B cell (primary cell): ENCODE data around the gene TENT5C. TPM values are rescaled to one million over a fixed set of nuclear protein-coding genes. Genes with fewer than 3 reads are reported as not detected.

Experiments used
- ATAC-seq: fragments of 200-7000 bp; cut with Tn5 transposase; one replicate; pipeline ENCODE4 v1.10.0; 2021; ENCODE audit warnings: low read depth, mild to moderate bottlenecking, moderate number of reproducible peaks, moderate library complexity
- CTCF ChIA-PET: fragments of 350-600 bp; sonication (Branson Sonifier 250); formaldehyde crosslinking; loops from one replicate; lab custom pipeline; 2021; ENCODE audit warnings: antibody characterized with exemption, inconsistent platforms; lab: Charles Lee
- POLR2A ChIA-PET: fragments of 350-600 bp; sonication (Branson Sonifier 250); formaldehyde crosslinking; loops from one replicate; lab custom pipeline; 2021; ENCODE audit warnings: antibody characterized with exemption; lab: Charles Lee
- DNase-seq: peaks from one replicate; pipeline ENCODE4 v3.0.0; 2013
- H2AFZ ChIP-seq: 2 replicates; pipeline ENCODE4 v1.6.1; 2012; ENCODE audit warnings: mild to moderate bottlenecking, low read depth, low read length; ENCODE audit not compliant: insufficient read depth, poor library complexity, severe bottlenecking
- H3K27ac ChIP-seq, 2 donors: 1 replicate in 1 of 2; 2 replicates in 1 of 2; pipeline ENCODE4 v1.5.1; 2012 to 2013; ENCODE audit warnings: low read length in 2 of 2, mild to moderate bottlenecking in 2 of 2, moderate library complexity in 1 of 2
- H3K27me3 ChIP-seq, 4 experiments: fragments of 200-600 bp in 1 of 4; sonication (generic) in 1 of 4; replicated peaks in 1 of 4; 1 replicate in 2 of 4; 2 replicates in 2 of 4; pipeline versions ENCODE4 v1.6.1 to v1.7.0; 2013 to 2016; ENCODE audit warnings: low read length in 3 of 4, mild to moderate bottlenecking in 2 of 4, mixed read lengths in 1 of 4, moderate library complexity in 1 of 4; ENCODE audit not compliant: insufficient read depth in 4 of 4, control insufficient read depth in 3 of 4; ENCODE audit errors: control extremely low read depth in 1 of 4
- H3K36me3 ChIP-seq, 2 experiments: replicated peaks in 1 of 2; 1 replicate in 1 of 2; 2 replicates in 1 of 2; pipeline versions ENCODE4 v1.6.1 to v1.7.1; 2013; ENCODE audit warnings: low read length in 1 of 2; ENCODE audit not compliant: insufficient read depth in 2 of 2, control insufficient read depth in 1 of 2; ENCODE audit errors: control extremely low read depth in 1 of 2, extremely low read depth in 1 of 2
- H3K4me1 ChIP-seq, 2 donors: fragments of 200-600 bp in 1 of 2; sonication (generic) in 1 of 2; 1 replicate in 1 of 2; 2 replicates in 1 of 2; pipeline versions ENCODE4 v1.5.1 to v1.6.1; 2013 to 2017; ENCODE audit warnings: low read length in 2 of 2; ENCODE audit not compliant: control insufficient read depth in 2 of 2, insufficient read depth in 2 of 2
- H3K4me2 ChIP-seq: replicated peaks from 2 replicates; pipeline ENCODE3; 2012; ENCODE audit warnings: mild to moderate bottlenecking, low read depth, low read length; ENCODE audit not compliant: poor library complexity, severe bottlenecking
- H3K4me3 ChIP-seq, 5 experiments: fragments of 200-600 bp in 1 of 5; sonication (generic) in 1 of 5; 1 replicate in 3 of 5; 2 replicates in 2 of 5; pipeline versions ENCODE4 v1.5.1 to v1.7.0; 2011 to 2016; ENCODE audit warnings: low read length in 4 of 5, mild to moderate bottlenecking in 4 of 5, low read depth in 2 of 5, control low read depth in 1 of 5, moderate library complexity in 1 of 5; ENCODE audit not compliant: insufficient read depth in 1 of 5; ENCODE audit errors: control extremely low read depth in 1 of 5, extremely low read depth in 1 of 5
- H3K79me2 ChIP-seq: fragments of 200-600 bp; sonication (generic); one replicate; pipeline ENCODE4 v1.6.0; 2016; ENCODE audit warnings: low read length; ENCODE audit not compliant: control insufficient read depth, insufficient read depth
- H3K9ac ChIP-seq: fragments of 200-600 bp; sonication (generic); 2 replicates; pipeline ENCODE4 v1.6.1; 2017; ENCODE audit warnings: mild to moderate bottlenecking, low read length, moderate library complexity
- H3K9me3 ChIP-seq, 3 donors: one replicate each; pipeline versions ENCODE4 v1.6.1 to v1.7.1; 2013; ENCODE audit warnings: low read length in 2 of 3; ENCODE audit not compliant: control insufficient read depth in 2 of 3, insufficient read depth in 1 of 3; ENCODE audit errors: control extremely low read depth in 1 of 3
- H4K20me1 ChIP-seq: 2 replicates; pipeline ENCODE4 v1.6.0; 2012; ENCODE audit warnings: mild to moderate bottlenecking, low read length; ENCODE audit not compliant: insufficient read depth, control insufficient read depth, poor library complexity, severe bottlenecking
- H3K27ac Mint-ChIP-seq: one replicate; pipeline ENCODE4 v1.8.0; 2021; ENCODE audit warnings: mixed read lengths
- H3K27me3 Mint-ChIP-seq: one replicate; pipeline ENCODE4 v1.8.0; 2021; ENCODE audit warnings: mixed read lengths
- H3K4me1 Mint-ChIP-seq: one replicate; pipeline ENCODE4 v1.8.0; 2021; ENCODE audit warnings: mixed read lengths
- H3K4me3 Mint-ChIP-seq: one replicate; pipeline ENCODE4 v1.8.0; 2021; ENCODE audit warnings: mixed read lengths
- H3K9me3 Mint-ChIP-seq: one replicate; pipeline ENCODE4 v1.8.0; 2022; ENCODE audit warnings: mixed read lengths; ENCODE audit not compliant: insufficient read depth
- CTCF ChIP-seq: fragments of 200-600 bp; IDR thresholded peaks from one replicate; pipeline ENCODE4 v1.8.0; 2022; ENCODE audit warnings: antibody characterized with exemption, mild to moderate bottlenecking
- EZH2 ChIP-seq: IDR thresholded peaks from 2 replicates; pipeline ENCODE4 v1.6.1; 2012; ENCODE audit warnings: borderline replicate concordance, low read depth, mild to moderate bottlenecking, moderate library complexity, low read length; ENCODE audit not compliant: insufficient read depth, poor library complexity, severe bottlenecking
- WGBS: methylation state at CpG from one replicate; pipeline ENCODE4 v1.1.5; 2013; ENCODE audit warnings: missing lambda C conversion rate; ENCODE audit not compliant: insufficient coverage; 5-methylcytosine and 5-hydroxymethylcytosine counted together
- intact Hi-C: fragments of 100-400 bp; cut with micrococcal nuclease; formaldehyde crosslinking; loops from one replicate; pipeline ENCODE4 v1.10.0; 2022
- polyA plus RNA-seq: library from polyadenylated mRNA; depleted of rRNA; stranded (reverse); fragments of >200 nt; gene quantifications from 2 replicates; pipeline ENCODE4 v1.2.3, GENCODE V29; 2012
- total RNA-seq, 2 donors: library from RNA; stranded (reverse); fragments of 120-200 nt in 1 of 2; gene quantifications; 1 replicate in 1 of 2; 2 replicates in 1 of 2; pipeline versions ENCODE4 v1.2.3 to v1.2.4, GENCODE V29; 2013 to 2022

Gene TENT5C
- total and polyA plus RNA-seq, 2 donors (not counting 1 experiment from before 2014, with no cell fraction given), result 65.4 to 112 TPM

- H3K36me3 ChIP-seq, result no peaks in the 10 kb centered on the region
- H3K4me2 ChIP-seq, result peak overlapping the region; percentile 36
- no peak overlapping the region for H2AFZ ChIP-seq
- Mint-ChIP-seq H3K9me3 (peaks cover 3% of the 10 kb centered on the region), H3K4me1 (peaks cover 71% of the 10 kb centered on the region), H3K4me3 (peak overlapping the region; percentile 5), H3K27ac (peak overlapping the region; percentile 81), H3K27me3 (no peaks in the 10 kb centered on the region)
- no peaks in the 10 kb centered on the region for H3K9me3 ChIP-seq
- H4K20me1 ChIP-seq, result no peaks in the 10 kb centered on the region
- CTCF ChIA-PET, result interaction anchor here (0.8 to 25.0 kb wide), 9 partner anchors 14 to 224 kb away, joined by 3 to 518 read pairs (median 25); partner anchors contain the start of gene TENT5C
- no peak for ATAC-seq
- TF ChIP-seq EZH2 (no peak), CTCF (no peak)
- no peak overlapping the region for H3K9ac ChIP-seq
- H3K79me2 ChIP-seq, result peaks cover 16% of the 10 kb centered on the region
- H3K4me1 ChIP-seq, result peaks cover 49 to 50% of the 10 kb centered on the region in 2 donors
- POLR2A ChIA-PET, result no interaction called here
- intact Hi-C loops, result loop anchor here (10.0 kb wide), 1 partner anchor 607 kb away; the partner anchor contains the start of gene TTF2
- H3K27ac ChIP-seq, result no peak overlapping the region
- no peak overlapping the region for H3K4me3 ChIP-seq
- 94% methylated on average over 6 of the region's 6 CpGs for WGBS
- H3K27me3 ChIP-seq, result no peaks in the 10 kb centered on the region
- DNase-seq, result peak; percentile 32
Measured at GRCh38 chr1:117671781-117672501, 66.1 kb downstream of the TENT5C start.

GRCh38 chr1:117672756-117673155, 66.9 kb downstream of the TENT5C start:
- Histone ChIP-seq H3K4me2 (no peak overlapping the region), H3K9me3 (no peaks in the 10 kb centered on the region), H3K27me3 (no peaks in the 10 kb centered on the region), H4K20me1 (no peaks in the 10 kb centered on the region), H3K36me3 (no peaks in the 10 kb centered on the region), H3K4me3 (no peak overlapping the region), H3K27ac (no peak overlapping the region), H3K9ac (no peak overlapping the region), H3K79me2 (peaks cover 16% of the 10 kb centered on the region), H3K4me1 (peaks cover 40 to 48% of the 10 kb centered on the region in 2 donors), H2AFZ (no peak overlapping the region)
- peaks cover 3% of the 10 kb centered on the region for H3K9me3 Mint-ChIP-seq
- ChIA-PET CTCF (interaction anchor here (0.8 to 25.0 kb wide), 14 partner anchors 15 to 159 kb away, joined by 3 to 518 read pairs (median 51); partner anchors contain the start of gene TENT5C), POLR2A (no interaction called here)
- TF ChIP-seq EZH2, result no peak
- TF ChIP-seq CTCF, result no peak
- intact Hi-C loops, result loop anchor here (10.0 kb wide), 1 partner anchor 608 kb away; the partner anchor contains the start of gene TTF2
- H3K27me3 Mint-ChIP-seq, result no peaks in the 10 kb centered on the region
- peaks cover 66% of the 10 kb centered on the region for H3K4me1 Mint-ChIP-seq
- peak overlapping the region; percentile 15 for H3K27ac Mint-ChIP-seq
- no peak for ATAC-seq
- no peak overlapping the region for H3K4me3 Mint-ChIP-seq
- no peak for DNase-seq
- WGBS, result 97% methylated on average over 10 of the region's 12 CpGs
